HUDEP-2 (cell line): ENCODE data around the gene COPG1.
"Not testable (repeated sequence)": the region's sequence is repeated elsewhere in the genome, so short reads cannot be mapped to it uniquely, and the experiment has no call there.

Source experiments
- DNase-seq, 76 experiments: peaks; one replicate each; lab custom pipeline; 2025; ENCODE audit not compliant: unreplicated experiment in 76 of 76; lab: John Stamatoyannopoulos, UW

Gene COPG1

DNA sequence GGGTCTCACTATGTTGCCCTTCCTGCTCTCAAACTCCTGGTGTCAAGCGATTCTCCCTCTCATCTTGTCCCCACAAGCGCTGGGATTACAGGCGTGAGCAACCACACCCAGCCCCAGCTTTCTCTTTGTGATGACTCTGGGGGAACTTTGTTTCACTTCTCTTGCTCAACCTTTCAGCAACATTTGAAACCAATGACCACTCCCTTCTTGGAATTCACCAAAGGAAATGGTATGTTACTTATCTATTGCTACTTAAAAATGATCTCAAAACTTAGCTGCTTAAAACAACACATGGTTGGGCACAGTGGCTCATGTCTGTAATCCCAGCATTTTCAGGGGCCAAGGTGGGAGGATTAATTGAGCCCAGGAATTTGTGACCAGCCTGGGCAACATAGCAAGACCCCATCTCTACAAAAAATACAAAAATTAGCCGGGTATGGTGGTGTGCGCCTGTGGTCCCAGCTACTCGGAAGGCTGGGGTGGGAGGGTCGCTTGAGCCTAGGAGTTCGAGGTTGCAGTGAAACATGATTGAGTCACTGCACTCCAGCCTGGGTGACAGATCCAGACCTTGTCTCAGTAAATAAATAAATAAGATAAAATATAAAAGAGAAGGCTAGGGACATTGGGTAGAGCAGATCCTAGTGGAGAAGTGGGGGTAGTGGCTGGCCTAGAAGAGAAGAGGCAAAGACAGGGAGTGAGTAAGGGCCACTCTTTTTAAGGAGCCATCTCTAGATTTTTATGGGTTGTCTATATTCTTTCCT is 10.3 kb upstream of the COPG1 start:
- DNase-seq = peak in 31 of 76 experiments; percentile 2 to 70 (median 22)

DNA sequence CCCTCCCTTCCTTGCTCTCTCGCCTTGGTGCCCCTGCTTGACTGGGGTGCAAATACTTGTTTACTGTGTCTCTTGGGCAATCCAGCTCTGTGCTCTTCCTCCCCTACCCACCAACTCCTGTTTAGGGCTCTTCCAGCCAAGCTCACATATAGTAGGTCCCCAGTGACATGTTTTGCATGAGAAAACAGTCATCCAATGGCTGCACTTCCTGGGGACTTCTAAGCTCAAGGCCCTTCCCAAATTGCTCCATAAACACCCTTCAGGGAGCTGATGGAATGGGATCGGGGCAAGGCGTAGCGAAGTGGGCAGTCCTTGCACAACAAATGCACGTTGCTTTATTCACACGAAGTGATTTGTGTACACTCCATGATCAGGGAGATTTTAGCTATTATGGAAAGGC is 9.4 kb upstream of the COPG1 start:
- DNase-seq = no peak

DNA sequence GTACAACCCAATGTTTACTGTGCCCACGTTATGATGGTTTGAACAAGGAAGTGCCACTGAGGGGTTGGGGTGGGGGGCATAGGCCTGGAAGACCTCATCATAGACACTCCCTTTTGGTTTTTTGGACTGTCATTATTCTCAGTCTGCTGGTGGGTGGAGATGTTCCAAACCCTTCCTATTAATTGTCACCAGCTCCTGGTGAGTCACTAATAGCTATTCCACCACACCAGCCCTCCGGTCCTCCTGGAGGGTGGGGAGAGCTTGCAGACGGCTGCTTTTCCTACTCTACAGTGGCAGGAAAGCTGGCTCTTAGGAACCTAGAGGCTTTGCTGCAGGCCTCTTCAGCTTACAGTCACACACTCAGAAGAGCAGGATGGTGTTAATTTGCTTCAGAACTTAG is 9.0 kb upstream of the COPG1 start:
- DNase-seq = no peak

DNA sequence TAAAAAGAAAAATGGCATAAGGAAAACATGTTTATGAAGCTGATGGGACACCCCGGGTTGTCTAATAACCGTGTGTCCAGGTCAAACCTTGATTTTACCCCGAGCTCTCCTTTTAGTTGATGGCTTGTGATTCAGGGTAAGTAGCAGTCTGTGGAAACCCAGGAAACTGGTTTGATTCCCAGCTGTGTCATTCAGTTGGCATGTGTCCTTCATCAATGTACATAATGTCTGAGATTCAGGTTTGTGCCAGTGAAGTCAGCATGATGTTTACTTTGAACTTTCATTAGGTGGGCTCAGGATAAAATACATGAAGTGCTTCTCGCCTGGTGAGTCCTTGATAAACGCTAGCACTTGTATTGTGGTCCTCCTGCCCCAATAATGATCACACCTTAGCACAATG is 4.3 kb upstream of the COPG1 start:
- no peak for DNase-seq

DNA sequence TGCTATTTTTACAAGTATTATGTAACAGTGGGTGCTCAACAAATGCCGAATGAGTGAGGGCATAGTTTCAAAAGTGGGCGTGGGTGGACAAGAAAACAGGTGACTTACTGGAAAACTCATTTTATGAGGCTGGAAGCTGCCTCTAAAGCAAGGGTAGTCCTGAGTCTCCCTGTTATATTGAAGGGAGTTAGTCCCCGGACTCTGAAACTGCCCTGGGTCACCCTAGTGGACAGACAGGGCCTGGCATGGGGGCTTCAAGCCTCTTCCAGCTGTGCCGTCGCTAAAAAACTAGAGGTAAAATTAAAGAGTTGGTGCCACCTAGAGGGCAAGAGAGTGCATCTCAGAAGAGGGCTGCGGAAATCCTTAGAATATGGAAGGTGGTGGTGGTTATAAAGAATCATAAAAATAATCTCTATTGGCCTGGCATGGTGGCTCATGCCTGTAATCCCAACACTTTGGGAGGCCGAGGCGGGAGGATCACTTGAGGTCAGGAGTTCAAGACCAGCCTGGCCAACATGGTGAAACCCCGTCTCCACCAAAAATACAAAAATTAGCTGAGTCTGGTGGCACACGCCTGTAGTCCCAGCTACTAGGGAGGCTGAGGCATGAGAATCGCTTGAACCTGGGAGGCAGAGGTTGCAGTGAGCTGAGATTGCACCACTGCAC is 3.6 kb upstream of the COPG1 start:
- peak in 73 of 76 experiments; percentile 10 to 88 (median 70) for DNase-seq

DNA sequence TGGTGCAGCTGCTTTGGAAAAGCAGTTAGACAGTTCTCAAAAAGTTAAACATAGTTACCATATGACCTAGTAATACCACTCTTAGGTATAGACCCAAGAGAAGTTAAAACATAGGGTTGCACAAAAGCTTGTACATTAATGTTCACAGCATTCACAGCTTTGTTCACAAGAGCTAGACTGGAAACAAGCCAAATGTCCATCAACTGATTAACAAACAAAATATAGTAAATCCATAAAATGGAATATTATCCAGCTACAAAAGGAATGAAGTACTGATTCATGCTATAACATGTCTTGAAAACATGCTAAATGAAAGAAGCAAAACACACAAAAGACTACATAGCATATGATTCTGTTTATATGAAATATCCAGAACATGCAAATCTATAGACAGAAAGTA is 2.8 kb upstream of the COPG1 start:
- DNase-seq = no peak

DNA sequence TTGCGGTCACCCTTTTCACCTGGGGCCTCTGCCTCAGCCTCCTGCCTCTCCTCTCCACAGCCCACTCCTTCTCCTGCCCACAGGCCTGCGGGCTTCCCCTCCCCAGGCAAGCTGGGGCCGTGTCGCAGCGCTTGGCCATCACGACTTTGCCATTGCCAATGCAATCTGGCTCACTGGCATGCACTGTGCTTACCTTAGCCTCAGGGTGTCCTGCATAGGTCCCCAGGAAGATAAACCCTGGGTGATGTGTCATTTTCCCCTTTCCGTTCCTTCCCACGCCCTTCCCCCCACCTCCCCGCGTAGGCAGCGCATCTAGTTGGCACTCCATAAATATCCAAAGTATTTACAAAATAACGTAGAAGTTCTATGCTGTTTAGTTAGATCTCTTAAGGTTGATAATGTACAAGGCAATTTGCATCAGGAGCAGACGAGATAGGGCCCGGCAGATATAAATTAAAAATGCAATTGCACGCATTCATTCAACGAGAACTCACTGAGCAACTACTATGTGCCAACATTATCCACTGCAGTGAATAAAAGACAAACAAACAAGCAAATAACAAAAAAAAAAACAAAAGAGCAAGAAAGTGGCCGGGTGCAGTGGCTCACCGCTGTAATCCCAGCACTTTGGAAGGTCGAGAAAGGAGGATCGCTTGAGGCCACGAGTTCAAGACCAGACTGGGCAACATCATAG is 973 bp upstream of the COPG1 start:
- no peak for DNase-seq

DNA sequence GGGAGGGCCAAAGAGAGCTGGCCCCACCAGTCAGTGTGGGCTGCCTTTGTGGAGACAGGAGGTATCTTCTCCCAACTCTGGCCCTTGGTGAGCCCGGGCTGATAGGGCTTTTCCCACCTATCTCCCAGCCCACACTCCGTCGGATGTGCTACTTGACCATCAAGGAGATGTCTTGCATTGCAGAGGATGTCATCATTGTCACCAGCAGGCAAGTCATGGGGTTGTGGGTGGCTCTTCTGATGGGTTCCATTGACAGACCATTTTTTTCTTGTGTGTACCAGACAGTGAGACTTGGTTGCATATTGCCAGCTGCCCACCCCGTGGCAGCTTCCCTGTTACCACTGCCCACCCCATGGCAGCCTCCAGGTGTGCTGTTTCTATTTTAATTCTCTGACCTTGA is 3.3 kb downstream of the COPG1 start:
- DNase-seq = no peak

DNA sequence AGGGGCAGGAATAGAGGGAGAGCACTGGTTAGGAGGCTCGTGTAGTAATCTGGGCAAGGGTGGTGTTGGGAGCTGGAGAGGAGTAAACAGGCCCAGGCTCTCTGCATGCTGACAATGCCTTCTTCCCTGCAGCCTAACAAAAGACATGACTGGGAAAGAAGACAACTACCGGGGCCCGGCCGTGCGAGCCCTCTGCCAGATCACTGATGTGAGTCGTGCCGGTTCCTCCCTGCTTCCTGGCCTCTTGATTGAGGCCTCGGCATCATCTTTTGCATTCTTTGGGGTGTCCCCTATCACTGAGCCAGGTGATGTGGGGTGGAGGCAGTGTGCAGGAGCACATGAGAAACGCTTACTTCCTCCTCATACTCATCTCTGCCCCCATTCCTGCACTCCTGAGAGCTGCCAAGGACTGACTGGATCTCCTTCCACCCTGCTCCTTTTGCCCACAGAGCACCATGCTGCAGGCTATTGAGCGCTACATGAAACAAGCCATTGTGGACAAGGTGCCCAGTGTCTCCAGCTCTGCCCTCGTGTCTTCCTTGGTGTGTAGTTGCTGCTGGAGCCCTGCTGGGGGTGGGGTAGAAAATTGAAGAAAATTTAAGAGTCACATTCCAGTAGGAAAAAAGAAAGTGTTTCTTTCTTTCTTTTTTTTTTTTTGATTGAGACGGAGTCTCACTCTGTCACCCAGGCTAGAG is 5.3 kb downstream of the COPG1 start:
- DNase-seq = no peak

DNA sequence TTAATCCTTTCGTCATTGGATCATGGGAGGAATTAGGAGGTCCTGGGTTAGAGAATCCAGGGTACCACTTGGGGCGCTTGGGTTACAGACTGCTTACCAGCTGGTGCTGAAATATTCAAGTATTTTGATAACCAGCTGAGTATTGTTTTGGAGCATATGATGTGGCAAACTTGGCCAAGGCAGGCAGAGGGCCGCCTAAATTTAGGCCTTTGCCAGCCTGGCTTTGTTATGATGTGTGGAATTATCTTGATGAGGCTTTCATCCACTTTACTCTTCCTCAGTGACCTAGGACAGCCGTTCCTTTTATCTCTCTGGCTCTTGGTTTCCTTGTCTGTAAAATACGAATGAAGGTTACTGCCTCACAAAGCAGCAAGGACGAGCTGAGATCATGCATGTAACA is 6.9 kb downstream of the COPG1 start:
- peak in 2 of 76 experiments; percentile 21 to 45 for DNase-seq

DNA sequence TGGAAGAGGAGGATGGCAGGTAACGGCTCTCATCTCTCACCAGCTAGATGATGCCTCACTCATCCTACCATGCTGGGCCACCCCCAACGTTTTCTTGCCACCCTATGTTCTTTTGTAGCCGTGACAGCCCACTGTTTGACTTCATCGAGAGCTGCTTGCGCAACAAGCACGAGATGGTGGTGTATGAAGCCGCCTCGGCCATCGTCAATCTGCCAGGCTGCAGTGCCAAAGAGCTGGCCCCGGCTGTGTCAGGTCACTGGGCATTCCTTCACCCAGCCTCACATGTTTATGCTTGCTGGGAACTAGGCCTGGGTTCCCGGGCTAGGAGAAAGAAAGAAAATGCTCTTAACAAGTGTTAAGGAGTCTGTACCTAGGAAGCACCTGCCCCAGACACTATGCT is 8.2 kb downstream of the COPG1 start:
- DNase-seq = no peak

DNA sequence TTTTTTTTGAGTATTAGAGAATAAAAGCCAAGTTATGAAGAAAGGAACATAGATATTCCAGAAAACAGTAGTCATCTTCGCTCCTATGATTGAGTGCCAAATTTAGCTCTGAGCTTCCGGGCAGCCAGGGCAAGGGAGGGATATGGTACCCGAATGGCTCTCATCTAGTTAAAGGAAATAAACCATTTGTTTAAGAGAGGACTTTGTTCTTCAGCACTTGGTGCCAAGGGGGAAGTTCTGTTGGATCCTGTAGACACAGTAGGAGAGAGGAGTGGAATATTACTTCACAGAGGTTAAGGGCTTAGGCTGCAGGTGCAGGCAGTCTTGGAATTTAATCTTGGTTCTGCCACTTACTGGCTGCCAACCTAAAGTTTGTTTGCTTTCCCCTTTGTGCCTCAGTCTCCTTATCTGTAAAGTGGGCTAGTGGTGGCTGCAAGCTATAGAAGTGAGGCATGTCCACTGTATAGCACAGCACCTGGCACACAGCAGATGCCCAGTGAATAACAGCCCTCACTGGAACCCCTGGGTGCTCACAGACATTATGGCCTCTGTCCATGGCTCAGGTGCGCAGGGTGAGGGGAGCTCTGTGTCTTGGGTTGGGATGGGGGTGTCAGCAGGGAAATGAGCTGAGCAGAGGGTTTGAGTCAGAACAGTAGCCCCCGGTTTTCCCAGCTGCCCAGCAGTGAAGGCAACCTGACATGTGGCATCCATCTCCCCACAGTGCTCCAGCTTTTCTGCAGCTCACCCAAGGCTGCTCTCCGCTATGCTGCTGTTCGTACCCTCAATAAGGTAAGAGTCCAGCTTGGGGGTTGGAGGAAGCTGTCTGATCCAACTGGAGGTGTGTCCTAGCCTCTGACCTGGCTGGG is 10.4 kb downstream of the COPG1 start:
- DNase-seq = no peak

DNA sequence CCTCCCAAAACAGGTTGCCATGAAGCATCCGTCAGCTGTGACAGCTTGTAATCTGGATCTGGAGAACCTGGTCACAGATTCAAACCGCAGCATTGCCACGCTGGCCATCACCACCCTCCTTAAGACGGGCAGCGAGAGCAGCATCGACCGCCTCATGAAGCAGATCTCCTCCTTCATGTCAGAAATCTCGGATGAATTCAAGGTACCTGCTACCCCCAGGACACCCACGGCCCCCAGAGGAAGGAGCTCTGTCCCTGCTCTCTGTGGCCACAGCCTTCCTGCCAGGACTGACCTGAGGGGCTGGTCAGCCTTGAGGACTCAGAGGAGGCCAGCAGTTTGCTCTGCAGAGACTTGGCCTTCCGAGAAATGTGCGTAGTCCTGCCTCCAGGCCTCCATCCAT is 11.2 kb downstream of the COPG1 start:
- no peak for DNase-seq

DNA sequence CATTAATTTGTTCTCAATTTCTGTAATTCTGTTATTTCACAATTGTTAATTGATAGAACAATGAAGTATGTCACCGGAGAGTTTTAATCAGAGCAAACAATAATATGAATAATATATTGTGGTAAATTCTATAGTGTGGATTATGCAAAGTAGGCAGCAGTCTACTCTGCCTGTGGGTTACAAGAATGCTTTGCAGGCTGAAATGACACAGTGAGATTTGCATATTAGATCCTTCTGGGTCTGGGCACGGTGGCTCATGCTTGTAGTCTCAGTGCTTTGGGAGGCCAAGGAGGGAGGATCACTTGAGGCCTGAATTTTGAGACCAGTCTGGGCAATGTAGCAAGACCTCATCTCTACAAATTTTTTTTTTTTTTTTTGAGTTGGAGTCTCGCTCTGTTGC is 12.5 kb downstream of the COPG1 start:
- DNase-seq = no peak

DNA sequence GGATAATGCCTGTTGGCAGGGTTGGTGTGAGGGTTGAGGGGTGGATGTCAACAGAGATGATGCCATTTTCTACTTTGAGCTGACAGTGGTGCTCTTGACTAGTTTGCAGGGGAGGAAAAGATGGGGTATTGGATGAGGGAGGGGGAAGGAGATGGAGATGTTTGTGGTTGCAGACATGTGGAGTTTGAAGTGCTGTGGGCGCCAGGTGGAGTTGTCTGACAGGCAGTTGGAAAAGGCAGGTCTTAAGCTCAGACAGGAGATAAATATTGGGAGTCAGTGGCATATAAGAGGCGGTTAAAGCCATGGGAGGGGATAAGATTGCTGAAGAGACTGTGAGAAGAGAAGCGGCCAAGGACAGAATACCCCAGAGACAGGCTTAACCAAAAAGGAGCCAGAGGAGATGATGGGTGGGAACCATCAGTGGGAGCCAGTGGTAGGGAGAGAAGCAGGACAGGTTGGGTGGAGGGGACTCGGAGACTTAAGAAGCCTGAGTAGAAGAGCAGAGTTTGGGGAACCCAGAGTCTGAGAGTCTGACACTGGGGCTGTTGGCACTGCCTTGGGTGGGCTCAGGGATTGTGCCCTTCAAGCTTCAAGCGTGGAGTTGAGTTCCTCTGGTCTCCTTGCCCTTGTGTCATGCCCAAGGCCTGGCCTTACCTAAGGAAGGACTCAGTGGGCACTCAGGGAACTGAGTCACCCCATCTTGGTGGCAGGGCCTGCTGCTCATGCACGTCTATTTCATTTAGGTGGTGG is 13.9 kb downstream of the COPG1 start:
- no peak for DNase-seq

DNA sequence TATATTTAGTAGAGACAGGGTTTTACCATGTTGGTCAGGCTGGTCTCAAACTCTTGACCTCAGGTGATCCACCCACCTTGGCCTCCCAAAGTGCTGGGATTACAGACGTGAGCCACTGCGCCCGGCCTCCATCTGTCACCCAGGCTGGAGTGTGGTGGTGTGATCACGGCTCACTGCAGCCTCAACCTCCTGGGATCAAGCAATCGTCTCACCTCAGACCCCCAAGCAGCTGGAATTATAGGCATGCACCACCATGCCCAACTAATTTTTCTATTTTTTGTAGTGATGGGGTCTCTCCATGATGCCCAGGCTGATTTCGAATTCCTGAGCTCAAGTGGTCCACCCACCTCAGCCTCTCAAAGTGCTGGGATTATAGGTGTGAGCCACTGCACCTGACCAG is 15.6 kb downstream of the COPG1 start:
- not testable (repeated sequence) for DNase-seq

DNA sequence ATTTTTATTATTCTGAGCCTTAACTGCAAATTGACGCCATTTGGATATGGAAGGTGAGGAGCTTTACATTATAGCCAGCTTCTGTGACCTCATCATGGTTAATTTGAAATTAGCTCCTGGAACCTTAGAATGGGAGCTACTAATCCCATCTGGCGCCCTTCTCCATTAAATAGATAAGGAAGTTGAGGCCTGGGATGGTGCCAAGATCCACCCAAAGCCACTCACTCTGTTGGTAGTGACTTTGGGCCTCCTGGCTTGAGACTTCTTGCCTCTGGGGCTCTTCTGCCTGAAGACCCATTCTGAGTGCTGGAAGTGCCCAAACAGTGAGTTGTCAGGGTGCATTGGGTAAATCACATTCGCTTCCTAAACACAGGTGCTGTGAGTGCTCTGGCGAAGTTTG is 17.2 kb downstream of the COPG1 start:
- peak in 26 of 76 experiments; percentile 2 to 45 (median 18) for DNase-seq

DNA sequence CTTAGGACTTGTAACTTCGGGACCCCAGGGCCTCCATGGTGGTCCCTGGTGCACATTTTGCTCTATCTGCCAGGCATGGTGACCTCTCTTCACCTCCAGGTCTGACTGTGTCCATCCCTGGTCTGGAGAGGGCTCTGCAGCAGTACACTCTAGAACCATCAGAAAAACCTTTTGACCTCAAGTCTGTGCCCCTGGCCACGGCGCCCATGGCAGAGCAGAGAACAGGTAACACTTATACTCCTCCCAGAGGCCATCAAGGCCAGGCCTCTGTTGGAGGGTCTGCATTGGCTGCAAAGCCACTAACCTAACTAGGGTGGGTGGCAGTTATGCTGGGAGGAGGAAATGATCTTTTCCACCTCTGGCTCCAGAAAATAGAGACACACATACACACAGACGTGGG is 19.0 kb downstream of the COPG1 start:
- DNase-seq = no peak

DNA sequence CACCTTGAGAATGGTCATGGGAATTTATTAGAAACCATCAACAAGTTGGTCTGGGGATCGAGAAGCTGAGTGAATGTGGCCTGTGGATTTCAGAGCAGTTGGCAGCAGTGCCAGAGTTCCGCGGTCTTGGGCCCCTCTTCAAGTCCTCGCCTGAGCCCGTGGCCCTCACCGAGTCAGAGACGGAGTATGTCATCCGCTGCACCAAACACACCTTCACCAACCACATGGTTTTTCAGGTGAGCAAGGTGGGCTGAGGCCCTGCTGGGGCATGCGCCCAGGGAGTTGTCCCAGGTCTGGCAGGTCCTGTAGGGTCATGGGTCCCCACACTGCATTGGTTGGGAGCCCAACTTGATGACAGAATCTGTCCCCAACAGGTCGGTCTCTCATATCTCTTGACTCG is 22.3 kb downstream of the COPG1 start:
- DNase-seq = no peak

DNA sequence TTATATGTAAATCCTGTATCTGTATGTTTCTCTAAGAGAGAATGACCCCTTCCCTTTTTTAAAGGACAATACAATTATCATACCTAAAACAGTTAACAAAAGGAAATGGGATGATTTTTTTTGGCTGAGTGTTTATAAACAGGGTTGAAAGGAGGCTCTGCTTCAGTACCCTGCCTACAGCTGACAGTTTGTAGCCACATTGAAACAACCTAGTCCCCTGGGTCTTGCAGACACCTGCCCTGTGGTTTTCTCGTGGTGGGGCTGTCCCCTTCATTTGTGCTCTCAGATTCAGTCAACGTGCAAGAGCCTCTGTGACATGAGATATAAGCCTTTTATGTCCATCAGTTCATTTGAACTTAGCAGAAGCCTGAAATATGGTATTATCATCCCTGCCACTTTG is 27.0 kb downstream of the COPG1 start:
- no peak for DNase-seq
